Adrenal gland (tissue), 12 donors: ENCODE measurements around the gene CACNG1. TPM values are rescaled to one million over a fixed set of nuclear protein-coding genes. Genes with fewer than 3 reads are reported as not detected.

Experiments used
- DNase-seq, 7 donors: peaks; one replicate each; pipeline ENCODE4 v3.0.0-alpha.2; 2019 to 2020
- H3K27ac ChIP-seq, 5 donors: fragments of 200-600 bp; sonication (generic) in 4 of 5; 1 replicate in 3 of 5; 2 replicates in 2 of 5; pipeline versions ENCODE4 v1.5.1 to v1.8.0; 2016 to 2020; ENCODE audit warnings: mild to moderate bottlenecking in 1 of 5
- H3K27me3 ChIP-seq: fragments of 200-600 bp; 2 replicates; pipeline ENCODE4 v1.8.0; 2021
- H3K36me3 ChIP-seq, 2 donors: fragments of 200-600 bp; replicated peaks in 1 of 2; 1 replicate in 1 of 2; 2 replicates in 1 of 2; pipeline versions ENCODE4 v1.5.1 to v1.8.0; 2018 to 2022
- H3K4me1 ChIP-seq, 2 donors: fragments of 200-600 bp; replicated peaks in 1 of 2; 1 replicate in 1 of 2; 2 replicates in 1 of 2; pipeline versions ENCODE4 v1.5.1 to v1.8.0; 2018 to 2021
- H3K4me3 ChIP-seq, 4 donors: fragments of 200-600 bp; sonication (generic) in 3 of 4; one replicate each; pipeline ENCODE4 v1.5.1; 2016 to 2018
- H3K9me3 ChIP-seq, 3 donors: fragments of 200-600 bp; sonication (generic) in 1 of 3; replicated peaks in 1 of 3; 1 replicate in 2 of 3; 2 replicates in 1 of 3; pipeline versions ENCODE4 v1.5.1 to v1.8.0; 2016 to 2021
- CTCF ChIP-seq, 6 experiments: fragments of 450-650 bp in 4 of 6; fragments of 200-600 bp in 2 of 6; sonication (generic) in 1 of 6; IDR thresholded peaks; 1 replicate in 5 of 6; 2 replicates in 1 of 6; pipeline versions ENCODE4 v1.5.1 to v1.8.0; 2016 to 2021; ENCODE audit warnings: antibody characterized with exemption in 6 of 6, mild to moderate bottlenecking in 2 of 6, moderate library complexity in 1 of 6
- POLR2A ChIP-seq, 2 donors: fragments of 450-650 bp; IDR thresholded peaks; one replicate each; pipeline ENCODE4 v1.6.1; 2017; ENCODE audit warnings: antibody characterized with exemption in 2 of 2, mild to moderate bottlenecking in 2 of 2, moderate library complexity in 1 of 2
- WGBS, 4 donors: extraction: QIAGEN DNeasy Blood & Tissue Kit in 2 of 4; methylation state at CpG; one replicate each; pipeline versions ENCODE4 v1.1.5 to v1.1.7; 2013 to 2017; 5-methylcytosine and 5-hydroxymethylcytosine counted together
- intact Hi-C, 2 donors: fragments of 100-400 bp; cut with DNase I; formaldehyde crosslinking; loops; one replicate each; pipeline versions ENCODE4 v1.14.1 to v1.15.0; 2022 to 2023
- polyA plus RNA-seq, 3 donors: library from polyadenylated mRNA; stranded (reverse); fragments of 200-250 nt in 2 of 3; fragments of 350-450 nt in 1 of 3; fragmentation: Illumina TruSeq in 1 of 3; extraction: RNeasy Lipid Tissue Mini Kit (QIAGEN cat#74804) in 1 of 3; gene quantifications; one replicate each; pipeline ENCODE4 v1.2.3, GENCODE V29; 2013 to 2014
- total RNA-seq, 9 donors: library from RNA; depleted of rRNA in 4 of 9; stranded (reverse); fragments of >200 nt in 4 of 9; fragments of 120-200 nt in 1 of 9; fragmentation: NEBNext Ultra II Directional in 1 of 9; extraction: Animal tissue kit (Norgen Biotek cat#: 25700) in 1 of 9; gene quantifications; one replicate each; pipeline versions ENCODE4 v1.1.0 to v1.2.4, GENCODE V29; 2013 to 2023
- donor health status: healthy with polysubstance abuse.
- donor health status: Bipolar disorder and iron deficiency.
- donor health status: DM: yes; HTN: yes; CAD: no.
- donor health status: DM: no; HTN: no; CAD: no.
- donor health status: DM: no; HTN: no; CAD: no.
- donor health status: DM: yes; HTN: yes; CAD: no.

CACNG1 gene
- total and polyA plus RNA-seq, 12 donors, result 0.28 to 5.9 (median 1.2) TPM; not detected in 2

GRCh38 chr17:67046398-67046797 lies 2.0 kb downstream of the CACNG1 start:
- H3K27me3 ChIP-seq, result no peaks in the 10 kb centered on the region
- no peak overlapping the region for H3K27ac ChIP-seq
- H3K4me3 ChIP-seq, result no peak overlapping the region
- DNase-seq, result no peak
- intact Hi-C loops, result no loop called here
- no peaks in the 10 kb centered on the region for H3K36me3 ChIP-seq
- peaks cover 0 to 10% (median 0%) of the 10 kb centered on the region in 3 donors for H3K9me3 ChIP-seq
- no peak for TF ChIP-seq CTCF (IDR thresholded peaks at IDR 0.05)
- no peak for TF ChIP-seq POLR2A (IDR thresholded peaks at IDR 0.05)
- peaks cover 12% of the 10 kb centered on the region in 2 donors for H3K4me1 ChIP-seq
- 83 to 92% (median 84%) methylated on average over 4 of the region's 4 CpGs for WGBS, 4 donors

GRCh38 chr17:67047382-67047781 lies 3.0 kb downstream of the CACNG1 start:
- 76 to 95% (median 89%) methylated on average over 1 of the region's 1 CpG for WGBS, 4 donors
- no peaks in the 10 kb centered on the region for H3K27me3 ChIP-seq
- H3K27ac ChIP-seq, result no peak overlapping the region
- H3K36me3 ChIP-seq, result no peaks in the 10 kb centered on the region
- DNase-seq, result no peak
- no peak for TF ChIP-seq POLR2A (IDR thresholded peaks at IDR 0.05)
- TF ChIP-seq CTCF (IDR thresholded peaks at IDR 0.05), result no peak
- intact Hi-C loops, result no loop called here
- H3K9me3 ChIP-seq, result peaks cover 0 to 10% (median 0%) of the 10 kb centered on the region in 3 donors
- H3K4me3 ChIP-seq, result no peak overlapping the region
- H3K4me1 ChIP-seq, result peaks cover 12% of the 10 kb centered on the region in 2 donors

- Histone ChIP-seq H3K4me1 (peaks cover 10% of the 10 kb centered on the region in 2 donors), H3K36me3 (no peaks in the 10 kb centered on the region), H3K27ac (no peak overlapping the region), H3K27me3 (no peaks in the 10 kb centered on the region), H3K9me3 (peaks cover 0 to 10% (median 0%) of the 10 kb centered on the region in 3 donors), H3K4me3 (no peak overlapping the region)
- WGBS, 4 donors, result 81 to 88% (median 82%) methylated on average over 5 of the region's 5 CpGs
- DNase-seq, result no peak
- no peak for TF ChIP-seq CTCF (IDR thresholded peaks at IDR 0.05)
- TF ChIP-seq POLR2A (IDR thresholded peaks at IDR 0.05), result no peak
- intact Hi-C loops, result no loop called here
Observed at GRCh38 chr17:67049025-67049739, 4.8 kb downstream of the CACNG1 start.

GRCh38 chr17:67050066-67050465 lies 5.7 kb downstream of the CACNG1 start:
- no peak for DNase-seq
- intact Hi-C loops, result no loop called here

More at GRCh38 chr17:67050066-67050465, 5.7 kb downstream of the CACNG1 start:
- Histone ChIP-seq H3K27me3 (no peaks in the 10 kb centered on the region), H3K9me3 (peaks cover 0 to 10% (median 0%) of the 10 kb centered on the region in 3 donors), H3K4me3 (no peak overlapping the region), H3K36me3 (no peaks in the 10 kb centered on the region), H3K27ac (no peak overlapping the region), H3K4me1 (peaks cover 2 to 3% of the 10 kb centered on the region in 2 donors)
- 91 to 100% (median 100%) methylated on average over 1 of the region's 1 CpG for WGBS, 4 donors
- no peak for TF ChIP-seq CTCF (IDR thresholded peaks at IDR 0.05)
- TF ChIP-seq POLR2A (IDR thresholded peaks at IDR 0.05), result no peak
